Activated gamma-delta T cell treated with Interleukin-2 at 50 U/mL for 16 hours (primary cell): ENCODE data around the gene FAAP20.

Source experiments
- DNase-seq: peaks from one replicate; pipeline ENCODE4 v3.0.0-alpha.2; 2020

Gene FAAP20

DNA sequence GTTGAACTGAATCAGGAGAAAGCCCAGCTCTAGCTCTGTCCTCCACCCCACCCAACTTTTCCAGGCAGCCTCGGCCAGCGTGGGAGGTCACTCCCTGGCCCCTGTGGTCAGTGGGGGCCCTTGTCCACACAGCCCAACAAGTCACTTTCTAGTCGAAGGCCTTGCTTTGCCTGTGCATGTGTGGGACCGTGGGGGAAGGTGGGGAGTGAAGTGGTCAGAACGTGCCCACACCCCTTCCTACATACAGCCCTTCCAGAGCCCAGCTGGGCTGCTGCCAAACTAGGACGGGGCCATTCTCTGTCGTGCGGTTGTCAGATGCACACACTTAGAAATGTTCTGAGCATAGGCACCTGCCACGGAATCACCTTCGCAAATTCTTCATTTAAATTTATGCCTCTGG is 18.0 kb downstream of the FAAP20 start:
- DNase-seq, result no peak

DNA sequence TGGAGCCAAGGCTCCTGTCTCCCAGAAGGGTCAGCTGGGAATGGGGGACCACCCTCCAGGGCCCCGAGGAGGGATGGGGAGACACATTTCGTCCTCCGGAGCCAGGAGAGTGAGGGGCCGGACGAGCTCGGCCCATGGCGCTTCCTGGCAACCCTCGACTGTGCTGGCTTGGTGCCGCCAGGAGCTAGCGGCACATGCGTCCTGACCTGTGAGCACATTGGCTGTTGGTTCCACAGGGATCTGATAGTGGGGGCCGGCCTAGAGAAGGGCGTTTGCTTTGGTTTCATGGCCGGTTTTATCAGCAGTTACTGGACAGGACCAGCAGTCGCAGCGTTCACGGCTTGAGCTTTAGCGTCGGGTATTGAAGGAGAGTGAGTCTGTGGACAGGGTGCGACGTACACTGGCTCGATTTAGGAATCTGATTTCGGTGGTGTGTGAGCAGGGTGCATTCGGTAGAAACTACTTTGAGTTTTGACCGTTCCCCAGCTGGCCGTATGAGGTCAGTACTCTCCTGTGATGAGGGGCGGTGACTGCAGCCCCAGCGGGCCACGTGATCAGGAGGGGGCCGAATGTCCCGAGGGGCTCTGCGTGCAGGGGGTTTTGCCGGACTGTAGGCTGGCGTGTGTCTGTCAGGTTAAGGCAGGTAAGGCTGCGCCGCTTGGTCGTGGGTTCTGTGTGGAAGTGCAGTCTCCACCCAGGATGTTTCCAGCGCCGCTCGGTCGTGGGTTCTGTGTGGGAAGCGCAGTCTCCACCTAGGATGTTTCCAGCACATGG is 18.7 kb downstream of the FAAP20 start:
- DNase-seq, result no peak

DNA sequence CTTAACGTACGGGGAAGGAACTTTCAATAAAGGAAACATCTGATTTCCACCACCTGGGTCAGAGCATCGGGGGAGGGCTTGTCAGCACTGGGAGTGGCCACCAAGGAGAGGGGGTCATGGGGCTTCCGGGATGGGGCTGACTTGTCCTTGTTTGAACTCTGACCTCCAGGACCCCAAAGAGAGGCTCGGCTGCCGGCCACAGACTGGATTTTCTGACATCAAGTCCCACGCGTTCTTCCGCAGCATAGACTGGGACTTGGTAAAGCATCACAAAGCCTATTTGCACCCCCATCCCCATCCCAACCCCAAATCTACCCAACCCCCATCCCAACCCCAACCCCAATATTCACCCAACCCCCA is 19.5 kb downstream of the FAAP20 start:
- no peak for DNase-seq

- no peak for DNase-seq
Measured at GRCh38 chr1:2174348-2175054, 20.1 kb downstream of the FAAP20 start.

GRCh38 chr1:2173546-2174347 is 20.8 kb downstream of the FAAP20 start:
- DNase-seq, result no peak

DNA sequence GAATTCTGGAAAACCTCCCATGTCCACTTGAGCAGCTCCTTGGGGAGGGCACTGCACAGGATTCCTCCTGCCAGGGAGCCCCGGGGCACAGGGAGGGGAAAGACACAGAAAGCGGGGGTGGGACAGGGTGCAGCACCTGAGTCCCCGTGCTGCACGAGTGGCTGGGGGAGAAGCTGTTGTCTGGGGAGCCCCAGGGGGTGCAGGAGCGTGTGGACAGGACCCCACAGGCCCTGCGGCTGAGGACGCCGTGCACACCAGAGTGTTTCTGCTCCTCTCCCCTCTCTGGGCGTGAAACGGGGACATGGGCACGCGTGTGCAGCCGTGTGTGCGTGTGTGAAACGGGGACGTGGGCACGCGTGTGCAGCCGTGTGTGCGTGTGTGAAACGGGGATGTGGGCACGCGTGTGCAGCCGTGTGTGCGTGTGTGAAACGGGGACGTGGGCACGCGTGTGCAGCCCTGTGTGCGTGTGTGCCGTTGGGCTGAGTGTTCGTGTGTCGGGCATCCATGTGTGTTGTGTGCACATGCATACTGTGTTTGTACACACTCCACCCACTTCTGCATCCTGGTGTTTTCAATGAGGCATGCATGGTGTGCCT is 21.9 kb downstream of the FAAP20 start:
- DNase-seq, result no peak

GRCh38 chr1:2172012-2172411 is 22.6 kb downstream of the FAAP20 start:
- DNase-seq, result no peak

- DNase-seq, result no peak
Measured at GRCh38 chr1:2170211-2170610, 24.4 kb downstream of the FAAP20 start.

DNA sequence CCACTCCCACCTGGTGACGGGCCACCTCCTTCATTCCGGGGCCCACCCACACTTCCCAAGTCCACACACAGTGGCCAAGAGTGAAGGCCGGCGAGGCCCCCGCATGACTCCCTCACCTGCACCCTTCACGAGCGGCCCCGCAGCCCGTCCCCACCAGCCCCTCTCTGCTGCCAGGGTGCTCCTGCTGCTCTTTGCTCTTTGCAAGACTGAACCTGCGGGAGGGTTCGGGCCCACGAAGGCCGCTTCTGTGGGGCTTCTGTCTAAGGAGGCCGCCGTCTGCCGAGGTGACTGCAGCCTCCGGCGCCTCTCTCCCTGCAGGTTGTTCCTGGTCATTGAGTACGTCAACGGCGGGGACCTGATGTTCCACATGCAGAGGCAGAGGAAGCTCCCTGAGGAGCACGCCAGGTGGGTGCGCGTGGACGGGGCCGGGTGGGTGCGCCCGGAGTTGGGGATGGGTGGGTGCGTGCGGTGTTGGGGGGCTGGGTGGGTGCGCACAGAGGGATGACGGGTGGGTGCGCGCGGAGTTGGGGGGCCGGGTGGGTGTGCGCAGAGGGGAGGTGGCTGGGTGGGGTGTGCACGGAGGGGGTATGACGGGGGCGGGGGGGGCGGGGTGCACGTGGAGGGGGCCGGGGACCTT is 25.3 kb downstream of the FAAP20 start:
- DNase-seq, result no peak

DNA sequence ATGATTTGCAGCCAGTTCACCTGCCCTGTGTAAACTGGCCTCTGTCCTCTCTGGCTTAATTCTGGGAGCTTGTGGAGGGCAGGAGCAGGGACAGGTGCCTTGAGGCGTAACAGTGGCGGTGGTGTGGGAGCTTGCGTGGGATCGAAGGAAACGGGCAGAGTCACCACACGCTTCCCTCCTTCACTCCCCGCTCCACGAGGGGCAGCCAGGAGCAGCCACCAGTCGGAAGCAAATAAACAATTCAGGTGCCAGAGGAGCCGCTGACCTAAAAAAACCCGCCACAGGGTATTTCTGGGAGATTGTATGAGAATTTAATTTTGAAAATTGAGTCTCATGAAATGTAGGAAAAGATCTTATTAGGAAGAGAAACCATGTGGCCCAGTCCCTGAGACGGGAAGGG is 26.0 kb downstream of the FAAP20 start:
- no peak for DNase-seq

DNA sequence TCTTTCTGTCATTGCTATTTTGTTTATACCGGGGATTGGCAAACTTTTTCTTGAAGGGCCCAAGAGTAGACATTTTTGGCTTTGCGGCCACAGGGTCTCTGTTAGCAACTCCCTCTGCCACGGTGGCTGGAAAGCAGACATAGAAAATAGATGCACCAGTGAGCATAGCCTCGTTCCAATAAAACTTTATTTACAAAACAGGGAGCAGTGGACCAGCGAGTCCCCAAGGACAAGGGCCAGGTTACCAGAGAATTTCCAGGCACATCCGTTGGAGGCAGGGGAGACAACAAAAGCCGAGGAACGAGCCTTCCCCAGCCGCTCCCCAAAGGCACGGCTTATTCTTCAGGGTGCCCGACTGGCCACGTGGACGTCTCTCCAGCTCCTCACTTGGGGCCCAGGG is 26.5 kb downstream of the FAAP20 start:
- no peak for DNase-seq

DNA sequence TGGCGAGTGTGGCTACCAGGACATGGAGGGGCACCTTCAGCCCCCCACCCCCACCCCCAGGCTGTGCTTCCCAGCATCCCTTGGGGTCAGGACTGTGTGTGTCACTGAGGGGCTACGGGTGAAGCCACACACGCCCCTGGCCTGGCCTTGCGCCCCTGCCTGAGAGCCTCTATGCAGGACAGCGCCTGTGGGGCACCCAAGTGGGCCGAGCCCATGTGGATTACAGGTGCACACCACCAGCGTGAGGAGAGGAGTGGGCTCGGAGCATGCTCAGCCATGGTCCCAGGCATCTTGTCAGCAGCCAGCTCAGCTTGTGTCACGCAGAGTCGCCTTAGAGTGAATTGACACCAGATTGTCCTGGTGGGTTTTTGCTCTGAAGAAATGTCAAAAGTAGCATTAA is 27.9 kb downstream of the FAAP20 start:
- no peak for DNase-seq

DNA sequence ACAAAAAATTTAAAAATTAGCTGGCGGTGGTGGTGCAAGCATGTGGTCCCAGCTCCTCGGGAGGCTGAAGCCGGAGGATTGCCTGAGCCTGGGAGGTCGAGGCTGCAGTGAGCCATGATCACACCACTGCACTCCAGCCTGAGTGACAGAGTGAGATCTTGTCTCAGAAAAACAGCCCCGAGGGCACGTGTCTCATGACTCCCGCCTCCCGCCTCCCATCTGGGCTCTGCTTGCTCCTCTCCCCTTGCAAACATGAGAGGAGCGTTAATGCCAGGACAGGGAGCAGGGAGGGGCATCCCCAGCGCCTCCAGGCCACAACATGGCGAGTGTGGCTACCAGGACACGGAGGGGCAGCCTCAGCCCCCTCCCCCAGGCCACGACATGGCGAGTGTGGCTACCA is 28.3 kb downstream of the FAAP20 start:
- no peak for DNase-seq

- no peak for DNase-seq
Measured at GRCh38 chr1:2165646-2166045, 28.9 kb downstream of the FAAP20 start.

- no peak for DNase-seq
Measured at GRCh38 chr1:2163205-2163604, 31.4 kb downstream of the FAAP20 start.

DNA sequence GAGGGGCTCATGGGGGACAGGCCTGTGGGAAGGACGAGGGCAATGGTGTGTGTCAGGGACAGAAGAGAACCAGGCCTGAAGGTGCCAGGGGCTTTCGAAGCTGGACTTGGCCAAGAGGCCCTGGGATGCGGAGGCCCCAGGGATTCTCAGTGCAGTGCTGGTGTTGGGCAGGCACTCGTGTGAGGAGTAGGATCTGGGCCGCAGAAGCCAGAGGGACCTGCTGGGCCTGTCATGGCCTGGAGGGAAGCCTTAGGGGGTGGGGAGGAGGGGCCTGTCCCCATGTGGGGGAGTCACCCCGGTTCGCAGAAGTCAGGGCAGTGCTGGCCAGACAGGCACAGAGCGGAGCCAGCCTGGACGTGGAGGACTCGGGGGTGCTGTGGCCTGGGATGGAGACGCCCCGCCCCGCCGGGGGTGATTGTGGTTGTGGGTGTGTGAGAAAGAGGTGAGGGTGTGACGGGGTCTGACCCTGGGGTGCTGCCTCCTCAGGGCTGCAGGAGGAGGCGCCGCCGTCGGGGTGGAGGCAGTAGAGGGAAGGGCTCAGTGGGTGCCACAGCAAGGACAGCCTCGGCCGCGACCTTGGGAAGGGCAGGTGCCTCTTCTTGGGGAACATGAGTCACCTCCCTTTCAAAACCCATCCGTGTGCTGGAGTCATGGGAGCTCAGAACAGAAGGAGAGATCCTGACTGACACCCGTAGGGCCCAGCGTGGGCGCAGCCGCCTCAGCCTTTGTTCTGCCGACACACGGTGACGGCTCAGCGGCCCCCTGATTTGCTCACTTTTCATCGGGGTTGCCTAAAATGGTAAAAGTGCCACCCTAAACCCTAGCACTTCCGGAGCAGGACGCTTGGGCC is 33.9 kb downstream of the FAAP20 start:
- DNase-seq, result no peak

GRCh38 chr1:2159124-2159523 is 35.4 kb downstream of the FAAP20 start:
- DNase-seq, result no peak

- DNase-seq, result no peak
Measured at GRCh38 chr1:2158272-2158671, 36.3 kb downstream of the FAAP20 start.

DNA sequence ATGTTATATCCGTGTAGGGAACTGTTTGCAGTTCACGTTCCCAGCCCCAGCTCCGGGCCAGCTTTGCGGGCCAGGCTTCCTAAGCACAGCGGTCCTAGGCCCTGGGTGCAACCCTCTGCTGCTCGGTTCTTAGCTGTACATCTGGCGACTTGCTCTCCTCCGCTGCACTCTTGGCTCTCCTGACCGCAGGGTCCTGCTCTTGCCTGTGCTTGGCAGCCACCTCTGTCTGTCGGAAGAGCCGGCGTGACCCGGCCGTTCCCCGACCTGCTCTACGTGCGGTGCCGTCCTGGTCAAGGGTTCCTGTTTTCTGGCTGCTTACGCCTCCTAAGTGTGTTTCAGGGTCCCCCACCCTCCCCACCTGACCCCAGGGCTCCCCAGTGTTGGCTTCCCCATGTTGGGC is 36.7 kb downstream of the FAAP20 start:
- DNase-seq, result no peak

DNA sequence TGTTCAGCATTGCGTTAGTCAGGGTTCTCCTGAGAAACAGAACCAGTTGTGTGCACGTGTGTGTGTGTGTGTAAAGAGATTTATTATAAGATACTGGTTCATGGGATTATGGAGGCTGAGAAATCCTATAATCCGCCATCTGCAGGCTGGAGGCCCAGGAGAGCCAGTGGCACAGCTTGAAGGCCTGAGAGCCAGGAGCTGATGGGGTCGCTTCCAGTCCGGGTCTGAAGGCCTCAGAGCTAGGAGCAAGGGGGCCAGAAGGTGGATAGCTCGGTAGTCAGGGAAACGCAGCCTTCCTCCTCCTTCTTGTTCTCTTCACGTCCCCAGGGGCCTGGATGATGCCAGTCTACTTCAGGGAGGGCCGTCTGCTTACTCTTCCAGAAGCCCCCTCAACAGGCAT is 37.7 kb downstream of the FAAP20 start:
- DNase-seq, result no peak

- no peak for DNase-seq
Measured at GRCh38 chr1:2155788-2156187, 38.8 kb downstream of the FAAP20 start.

- DNase-seq, result no peak
Measured at GRCh38 chr1:2155147-2155598, 39.4 kb downstream of the FAAP20 start.
